Measurements from ENCODE around the gene TIMP4.

DNA sequence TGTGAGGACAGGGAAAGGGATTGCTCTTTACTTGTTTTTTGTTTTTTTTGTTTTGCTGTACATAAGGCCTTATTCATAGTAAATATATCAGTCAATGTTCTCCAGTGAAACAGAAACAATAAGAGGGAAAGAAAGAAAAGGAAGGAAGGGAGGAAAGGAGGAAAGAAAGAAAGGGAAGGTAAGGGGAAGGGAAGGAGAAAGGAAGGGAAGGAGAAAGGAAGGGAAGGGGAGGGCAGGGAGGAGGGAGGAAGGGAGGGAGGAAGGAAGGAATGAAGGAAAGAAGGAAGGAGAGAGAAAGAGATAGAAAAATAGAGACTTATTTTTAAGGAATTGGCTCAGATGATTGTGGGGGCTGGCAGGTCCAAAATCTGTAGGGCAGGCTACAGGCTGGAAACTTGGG is 37.2 kb downstream of the TIMP4 start:
- TF ChIP-seq, protein P1, sequence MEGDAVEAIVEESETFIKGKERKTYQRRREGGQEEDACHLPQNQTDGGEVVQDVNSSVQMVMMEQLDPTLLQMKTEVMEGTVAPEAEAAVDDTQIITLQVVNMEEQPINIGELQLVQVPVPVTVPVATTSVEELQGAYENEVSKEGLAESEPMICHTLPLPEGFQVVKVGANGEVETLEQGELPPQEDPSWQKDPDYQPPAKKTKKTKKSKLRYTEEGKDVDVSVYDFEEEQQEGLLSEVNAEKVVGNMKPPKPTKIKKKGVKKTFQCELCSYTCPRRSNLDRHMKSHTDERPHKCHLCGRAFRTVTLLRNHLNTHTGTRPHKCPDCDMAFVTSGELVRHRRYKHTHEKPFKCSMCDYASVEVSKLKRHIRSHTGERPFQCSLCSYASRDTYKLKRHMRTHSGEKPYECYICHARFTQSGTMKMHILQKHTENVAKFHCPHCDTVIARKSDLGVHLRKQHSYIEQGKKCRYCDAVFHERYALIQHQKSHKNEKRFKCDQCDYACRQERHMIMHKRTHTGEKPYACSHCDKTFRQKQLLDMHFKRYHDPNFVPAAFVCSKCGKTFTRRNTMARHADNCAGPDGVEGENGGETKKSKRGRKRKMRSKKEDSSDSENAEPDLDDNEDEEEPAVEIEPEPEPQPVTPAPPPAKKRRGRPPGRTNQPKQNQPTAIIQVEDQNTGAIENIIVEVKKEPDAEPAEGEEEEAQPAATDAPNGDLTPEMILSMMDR (optimal IDR thresholded peaks at IDR 0.05 in 1 of 3, IDR thresholded peaks at IDR 0.05 in 1 of 3, conservative IDR thresholded peaks at IDR 0.05 in 1 of 3; ENCODE audit: extremely low read depth in 1 of 3, insufficient read depth in 2 of 3, low read length in 3 of 3), result no peak
- no peak for TF ChIP-seq EZH2 (IDR thresholded peaks at IDR 0.05; ENCODE audit: low read length)
